Progenitor cell of endocrine pancreas (in vitro differentiated cells): Measurements from ENCODE around the gene ZNF445. TPM values are rescaled to one million over a fixed set of nuclear protein-coding genes. Genes with fewer than 3 reads are reported as not detected.

Source experiments
- DNase-seq: peaks from one replicate; pipeline ENCODE4 v3.0.0; 2021; ENCODE audit warnings: low spot score; ENCODE audit not compliant: unreplicated experiment
- H3K27ac Mint-ChIP-seq: 2 replicates; pipeline ENCODE4 v1.8.0; 2021; ENCODE audit warnings: mild to moderate bottlenecking, moderate library complexity, mixed read lengths
- H3K27me3 Mint-ChIP-seq: 2 replicates; pipeline ENCODE4 v1.8.0; 2021; ENCODE audit warnings: mixed read lengths
- H3K36me3 Mint-ChIP-seq: 2 replicates; pipeline ENCODE4 v1.8.0; 2022; ENCODE audit warnings: mixed read lengths; ENCODE audit not compliant: insufficient read depth
- H3K4me1 Mint-ChIP-seq: 2 replicates; pipeline ENCODE4 v1.8.0; 2021; ENCODE audit warnings: low read depth, mixed read lengths
- H3K4me3 Mint-ChIP-seq: 2 replicates; pipeline ENCODE4 v1.8.0; 2021; ENCODE audit warnings: low read depth, mild to moderate bottlenecking, moderate library complexity, mixed read lengths
- H3K9me3 Mint-ChIP-seq: 2 replicates; pipeline ENCODE4 v1.8.0; 2021; ENCODE audit warnings: low read depth, mixed read lengths
- CTCF ChIP-seq: fragments of 200-600 bp; sonication (generic); IDR thresholded peaks from one replicate; pipeline ENCODE4 v1.5.0; 2021; ENCODE audit warnings: antibody characterized with exemption, mild to moderate bottlenecking; ENCODE audit not compliant: unreplicated experiment
- total RNA-seq: library from RNA; stranded (reverse); gene quantifications from 2 replicates; pipeline ENCODE4 v1.2.1, GENCODE V29; 2021

The ZNF445 gene
- total RNA-seq, 1 donor from 2014 or later: 64.0 TPM

- no peaks in the 10 kb centered on the region for H3K9me3 Mint-ChIP-seq
- peaks cover 4% of the 10 kb centered on the region for H3K36me3 Mint-ChIP-seq
- no peak for TF ChIP-seq CTCF
- no peaks in the 10 kb centered on the region for H3K27me3 Mint-ChIP-seq
- H3K4me3 Mint-ChIP-seq: no peak overlapping the region
- no peak for DNase-seq
- peaks cover 19% of the 10 kb centered on the region for H3K4me1 Mint-ChIP-seq
- no peak overlapping the region for H3K27ac Mint-ChIP-seq
Measured at GRCh38 chr3:44434834-44435510, 42.5 kb downstream of the ZNF445 start.

- no peak for TF ChIP-seq CTCF
- Mint-ChIP-seq H3K36me3 (peaks cover under 1% of the 10 kb centered on the region), H3K4me1 (peaks cover 6% of the 10 kb centered on the region), H3K9me3 (no peaks in the 10 kb centered on the region), H3K27me3 (no peaks in the 10 kb centered on the region), H3K27ac (no peak overlapping the region), H3K4me3 (no peak overlapping the region)
- DNase-seq: no peak
Measured at GRCh38 chr3:44430466-44430865, 47.0 kb downstream of the ZNF445 start.

- Mint-ChIP-seq H3K36me3 (no peaks in the 10 kb centered on the region), H3K27me3 (no peaks in the 10 kb centered on the region), H3K4me3 (no peak overlapping the region), H3K4me1 (no peaks in the 10 kb centered on the region), H3K9me3 (no peaks in the 10 kb centered on the region), H3K27ac (no peak overlapping the region)
- DNase-seq: no peak
- no peak for TF ChIP-seq CTCF
Measured at GRCh38 chr3:44429459-44429858, 48.0 kb downstream of the ZNF445 start.

GRCh38 chr3:44428910-44429309, 48.6 kb downstream of the ZNF445 start:
- Mint-ChIP-seq H3K36me3 (no peaks in the 10 kb centered on the region), H3K27ac (no peak overlapping the region), H3K27me3 (no peaks in the 10 kb centered on the region), H3K4me1 (no peaks in the 10 kb centered on the region), H3K9me3 (no peaks in the 10 kb centered on the region), H3K4me3 (no peak overlapping the region)
- TF ChIP-seq CTCF: no peak
- DNase-seq: no peak

GRCh38 chr3:44427683-44428082, 49.8 kb downstream of the ZNF445 start:
- DNase-seq: no peak
- no peaks in the 10 kb centered on the region for H3K36me3 Mint-ChIP-seq

More at GRCh38 chr3:44427683-44428082, 49.8 kb downstream of the ZNF445 start:
- H3K4me3 Mint-ChIP-seq: no peak overlapping the region
- H3K9me3 Mint-ChIP-seq: no peaks in the 10 kb centered on the region
- H3K27me3 Mint-ChIP-seq: no peaks in the 10 kb centered on the region
- H3K4me1 Mint-ChIP-seq: no peaks in the 10 kb centered on the region
- H3K27ac Mint-ChIP-seq: no peak overlapping the region
- no peak for TF ChIP-seq CTCF
